Adrenal gland (tissue), 12 donors: Measurements from ENCODE around the gene ANKRD10. TPM values are rescaled to one million over a fixed set of nuclear protein-coding genes. Genes with fewer than 3 reads are reported as not detected.
A peak's percentile ranks its signal among the peaks of the same experiment; 100 is the strongest.

Experiments used
- DNase-seq, 7 donors: peaks; one replicate each; pipeline ENCODE4 v3.0.0-alpha.2; 2019 to 2020
- H3K27ac ChIP-seq, 5 donors: fragments of 200-600 bp; sonication (generic) in 4 of 5; 1 replicate in 3 of 5; 2 replicates in 2 of 5; pipeline versions ENCODE4 v1.5.1 to v1.8.0; 2016 to 2020; ENCODE audit warnings: mild to moderate bottlenecking in 1 of 5
- H3K27me3 ChIP-seq: fragments of 200-600 bp; 2 replicates; pipeline ENCODE4 v1.8.0; 2021
- H3K36me3 ChIP-seq, 2 donors: fragments of 200-600 bp; replicated peaks in 1 of 2; 1 replicate in 1 of 2; 2 replicates in 1 of 2; pipeline versions ENCODE4 v1.5.1 to v1.8.0; 2018 to 2022
- H3K4me1 ChIP-seq, 2 donors: fragments of 200-600 bp; replicated peaks in 1 of 2; 1 replicate in 1 of 2; 2 replicates in 1 of 2; pipeline versions ENCODE4 v1.5.1 to v1.8.0; 2018 to 2021
- H3K4me3 ChIP-seq, 4 donors: fragments of 200-600 bp; sonication (generic) in 3 of 4; one replicate each; pipeline ENCODE4 v1.5.1; 2016 to 2018
- H3K9me3 ChIP-seq, 3 donors: fragments of 200-600 bp; sonication (generic) in 1 of 3; replicated peaks in 1 of 3; 1 replicate in 2 of 3; 2 replicates in 1 of 3; pipeline versions ENCODE4 v1.5.1 to v1.8.0; 2016 to 2021
- POLR2A ChIP-seq, 2 donors: fragments of 450-650 bp; IDR thresholded peaks; one replicate each; pipeline ENCODE4 v1.6.1; 2017; ENCODE audit warnings: antibody characterized with exemption in 2 of 2, mild to moderate bottlenecking in 2 of 2, moderate library complexity in 1 of 2
- WGBS, 4 donors: extraction: QIAGEN DNeasy Blood & Tissue Kit in 2 of 4; methylation state at CpG; one replicate each; pipeline versions ENCODE4 v1.1.5 to v1.1.7; 2013 to 2017; 5-methylcytosine and 5-hydroxymethylcytosine counted together
- intact Hi-C, 2 donors: fragments of 100-400 bp; cut with DNase I; formaldehyde crosslinking; loops; one replicate each; pipeline versions ENCODE4 v1.14.1 to v1.15.0; 2022 to 2023
- polyA plus RNA-seq, 3 donors: library from polyadenylated mRNA; stranded (reverse); fragments of 200-250 nt in 2 of 3; fragments of 350-450 nt in 1 of 3; fragmentation: Illumina TruSeq in 1 of 3; extraction: RNeasy Lipid Tissue Mini Kit (QIAGEN cat#74804) in 1 of 3; gene quantifications; one replicate each; pipeline ENCODE4 v1.2.3, GENCODE V29; 2013 to 2014
- total RNA-seq, 9 donors: library from RNA; depleted of rRNA in 4 of 9; stranded (reverse); fragments of >200 nt in 4 of 9; fragments of 120-200 nt in 1 of 9; fragmentation: NEBNext Ultra II Directional in 1 of 9; extraction: Animal tissue kit (Norgen Biotek cat#: 25700) in 1 of 9; gene quantifications; one replicate each; pipeline versions ENCODE4 v1.1.0 to v1.2.4, GENCODE V29; 2013 to 2023
- TF ChIP-seq, protein P1 (sequence below), 6 experiments: fragments of 450-650 bp in 4 of 6; fragments of 200-600 bp in 2 of 6; sonication (generic) in 1 of 6; IDR thresholded peaks; 1 replicate in 5 of 6; 2 replicates in 1 of 6; pipeline versions ENCODE4 v1.5.1 to v1.8.0; 2016 to 2021; ENCODE audit warnings: antibody characterized with exemption in 6 of 6, mild to moderate bottlenecking in 2 of 6, moderate library complexity in 1 of 6
- donor health status: healthy with polysubstance abuse.
- donor health status: Bipolar disorder and iron deficiency.
- donor health status: DM: yes; HTN: yes; CAD: no.
- donor health status: DM: no; HTN: no; CAD: no.
- donor health status: DM: no; HTN: no; CAD: no.
- donor health status: DM: yes; HTN: yes; CAD: no.

Gene ANKRD10
- total and polyA plus RNA-seq, 12 donors = 36.5 to 159 (median 101) TPM

GRCh38 chr13:110921209-110921608, 6.3 kb upstream of the ANKRD10 start:
- no peaks in the 10 kb centered on the region for H3K9me3 ChIP-seq
- intact Hi-C loops = loop anchor here (5.0 to 10.0 kb wide), 3 partner anchors 126 to 304 kb away; no protein-coding TSS in a partner anchor
- no peak overlapping the region for H3K4me3 ChIP-seq
- 64 to 82% (median 65%) methylated on average over 13 of the region's 13 CpGs for WGBS, 4 donors
- H3K27ac ChIP-seq = no peak overlapping the region
- no peaks in the 10 kb centered on the region for H3K36me3 ChIP-seq
- no peaks in the 10 kb centered on the region for H3K27me3 ChIP-seq
- DNase-seq = no peak
- TF ChIP-seq, protein P1, sequence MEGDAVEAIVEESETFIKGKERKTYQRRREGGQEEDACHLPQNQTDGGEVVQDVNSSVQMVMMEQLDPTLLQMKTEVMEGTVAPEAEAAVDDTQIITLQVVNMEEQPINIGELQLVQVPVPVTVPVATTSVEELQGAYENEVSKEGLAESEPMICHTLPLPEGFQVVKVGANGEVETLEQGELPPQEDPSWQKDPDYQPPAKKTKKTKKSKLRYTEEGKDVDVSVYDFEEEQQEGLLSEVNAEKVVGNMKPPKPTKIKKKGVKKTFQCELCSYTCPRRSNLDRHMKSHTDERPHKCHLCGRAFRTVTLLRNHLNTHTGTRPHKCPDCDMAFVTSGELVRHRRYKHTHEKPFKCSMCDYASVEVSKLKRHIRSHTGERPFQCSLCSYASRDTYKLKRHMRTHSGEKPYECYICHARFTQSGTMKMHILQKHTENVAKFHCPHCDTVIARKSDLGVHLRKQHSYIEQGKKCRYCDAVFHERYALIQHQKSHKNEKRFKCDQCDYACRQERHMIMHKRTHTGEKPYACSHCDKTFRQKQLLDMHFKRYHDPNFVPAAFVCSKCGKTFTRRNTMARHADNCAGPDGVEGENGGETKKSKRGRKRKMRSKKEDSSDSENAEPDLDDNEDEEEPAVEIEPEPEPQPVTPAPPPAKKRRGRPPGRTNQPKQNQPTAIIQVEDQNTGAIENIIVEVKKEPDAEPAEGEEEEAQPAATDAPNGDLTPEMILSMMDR (IDR thresholded peaks at IDR 0.05) = no peak
- no peak for TF ChIP-seq POLR2A (IDR thresholded peaks at IDR 0.05)
- peaks cover 0 to 11% of the 10 kb centered on the region in 2 donors for H3K4me1 ChIP-seq

- 36 to 56% (median 49%) methylated on average over 5 of the region's 5 CpGs for WGBS, 4 donors
- no peak overlapping the region for H3K27ac ChIP-seq
- DNase-seq = peak; percentile 70 to 87 (median 81)
- peaks cover 0 to 14% of the 10 kb centered on the region in 2 donors for H3K4me1 ChIP-seq
- H3K4me3 ChIP-seq = no peak overlapping the region
- no peak for TF ChIP-seq POLR2A (IDR thresholded peaks at IDR 0.05)
- TF ChIP-seq, protein P1 (IDR thresholded peaks at IDR 0.05) = peak in 1 of 6 experiments; percentile 9
- intact Hi-C loops = loop anchor here (5.0 to 10.0 kb wide), 3 partner anchors 127 to 305 kb away; no protein-coding TSS in a partner anchor
- H3K36me3 ChIP-seq = no peaks in the 10 kb centered on the region
- no peaks in the 10 kb centered on the region for H3K9me3 ChIP-seq
- no peaks in the 10 kb centered on the region for H3K27me3 ChIP-seq
Observed at GRCh38 chr13:110920038-110920437, 5.2 kb upstream of the ANKRD10 start.

DNA sequence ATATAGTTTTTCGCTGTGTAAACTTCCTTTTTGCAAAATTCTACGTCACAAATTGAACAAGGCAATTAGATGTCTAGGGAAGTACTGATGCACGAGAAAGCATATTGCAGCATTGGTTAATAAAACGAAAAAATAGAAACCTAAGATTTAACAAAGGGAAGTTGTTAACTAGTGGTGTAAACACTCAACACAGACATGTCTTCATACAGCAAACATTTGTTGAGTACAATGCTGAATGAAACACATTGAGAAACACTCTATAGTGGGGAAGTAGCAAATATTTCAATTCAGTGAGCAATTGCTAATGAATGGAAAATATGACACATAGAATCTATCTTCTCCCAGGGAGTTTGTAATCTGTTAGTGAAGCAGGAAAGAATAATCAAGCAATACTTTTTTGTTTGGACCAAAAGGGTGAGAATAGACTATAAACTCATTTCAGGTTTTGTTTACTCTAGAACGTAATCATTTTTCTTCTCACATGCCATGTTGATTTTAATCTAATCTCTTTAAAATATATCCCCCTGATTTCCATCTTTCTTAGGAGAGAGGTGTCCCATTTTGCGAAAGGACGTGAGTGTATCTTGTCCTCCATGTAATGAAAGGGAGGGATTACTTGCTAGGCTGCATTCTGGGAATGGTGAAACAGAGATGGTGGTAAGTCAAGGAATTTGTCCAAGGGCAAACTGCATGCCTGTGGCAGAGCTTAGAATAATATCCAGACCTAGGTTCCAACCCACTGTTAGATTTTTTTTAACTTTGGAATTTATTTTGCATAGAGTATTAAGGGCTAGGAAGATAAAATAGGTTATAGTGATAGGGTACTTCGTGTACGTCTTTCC, 1.7 kb upstream of the ANKRD10 start:
- H3K9me3 ChIP-seq = no peaks in the 10 kb centered on the region
- H3K36me3 ChIP-seq = no peaks in the 10 kb centered on the region
- 69 to 78% (median 72%) methylated on average over 9 of the region's 9 CpGs for WGBS, 4 donors
- no peaks in the 10 kb centered on the region for H3K27me3 ChIP-seq
- intact Hi-C loops = loop anchor here in 1 of 2 donors (10.0 kb wide), 2 partner anchors 202 to 298 kb away; partner anchors contain the start of gene ING1
- H3K4me1 ChIP-seq = peaks cover 13 to 34% of the 10 kb centered on the region in 2 donors
- TF ChIP-seq, protein P1 (IDR thresholded peaks at IDR 0.05) = no peak
- no peak for TF ChIP-seq POLR2A (IDR thresholded peaks at IDR 0.05)
- no peak for DNase-seq
- peak overlapping the region in 1 of 4 donors; percentile 89 for H3K4me3 ChIP-seq
- peak overlapping the region; percentile 76 to 99 (median 96) for H3K27ac ChIP-seq

DNA sequence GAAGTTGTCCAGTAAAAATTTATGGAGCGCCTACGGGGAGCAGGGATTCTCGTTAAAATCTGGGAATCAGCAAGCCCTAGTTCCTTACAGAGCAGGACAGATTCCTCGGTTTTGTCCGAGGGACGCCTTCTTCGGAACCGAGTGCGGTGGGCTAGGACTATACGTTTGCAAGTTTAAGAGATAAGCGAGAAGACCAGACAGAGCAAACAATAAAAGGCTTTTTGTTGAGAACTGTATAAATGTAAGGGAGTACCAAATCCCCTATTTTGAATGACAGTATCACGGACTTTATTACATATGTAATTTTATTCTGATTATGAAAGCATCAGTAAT, 971 bp upstream of the ANKRD10 start:
- Histone ChIP-seq H3K27ac (peak overlapping the region; percentile 88 to 99 (median 98)), H3K36me3 (no peaks in the 10 kb centered on the region), H3K4me3 (peak overlapping the region; percentile 4 to 89 (median 52)), H3K9me3 (no peaks in the 10 kb centered on the region), H3K27me3 (no peaks in the 10 kb centered on the region), H3K4me1 (peaks cover 13 to 38% of the 10 kb centered on the region in 2 donors)
- WGBS, 4 donors = 3 to 7% (median 4%) methylated on average over 11 to 12 of the region's 12 CpGs
- TF ChIP-seq, protein P1 (IDR thresholded peaks at IDR 0.05) = no peak
- no peak for TF ChIP-seq POLR2A (IDR thresholded peaks at IDR 0.05)
- no peak for DNase-seq
- intact Hi-C loops = loop anchor here in 1 of 2 donors (10.0 kb wide), 2 partner anchors 201 to 299 kb away; partner anchors contain the start of gene ING1
